K562 (cell line): ENCODE results near the gene IL1RL1. TPM values are rescaled to one million over a fixed set of nuclear protein-coding genes. Genes with fewer than 3 reads are reported as not detected.

Source experiments
- HDAC1 ChIP-seq, 2 experiments: fragments of 450-650 bp; IDR thresholded peaks; 2 replicates each; pipeline ENCODE4 v1.6.1; 2016 to 2017; ENCODE audit warnings: inconsistent platforms in 1 of 2, mild to moderate bottlenecking in 1 of 2, moderate library complexity in 1 of 2
- MCM3 ChIP-seq: fragments of 450-650 bp; IDR thresholded peaks from 2 replicates; pipeline ENCODE4 v1.6.1; 2016
- RFX1 ChIP-seq: fragments of 450-650 bp; IDR thresholded peaks from 2 replicates; pipeline ENCODE4 v1.6.1; 2016; ENCODE audit warnings: mild to moderate bottlenecking, moderate library complexity
- SAFB ChIP-seq: fragments of 200-400 bp; formaldehyde crosslinking; IDR thresholded peaks from 2 replicates; pipeline ENCODE4 v1.6.1; 2017; ENCODE audit warnings: low read depth, low read length, borderline replicate concordance
- ZBTB8A ChIP-seq: fragments of 450-650 bp; IDR thresholded peaks from 2 replicates; pipeline ENCODE4 v1.6.1; 2018; ENCODE audit warnings: mild to moderate bottlenecking, moderate library complexity; ENCODE audit not compliant: partially characterized antibody
- polyA plus RNA-seq, 8 experiments: library from polyadenylated mRNA; depleted of rRNA in 4 of 8; stranded (reverse) in 5 of 8; unstranded in 3 of 8; fragments of >200 nt; fragmentation: Nextera tagmentation in 2 of 8; fragmentation: Illumina TruSeq in 1 of 8; extraction: Ambion mirVana in 2 of 8; extraction: Trizol in 1 of 8; gene quantifications; 2 replicates each; pipeline versions ENCODE4 v1.2.1 to v1.2.3, GENCODE V29; 2011 to 2014; ENCODE audit warnings: inconsistent platforms in 1 of 8, missing spikeins in 1 of 8
- total RNA-seq, 7 experiments: library from RNA; depleted of rRNA in 6 of 7; stranded (reverse); fragments of >200 nt in 6 of 7; fragmentation: Illumina TruSeq in 2 of 7; extraction: Trizol in 2 of 7; gene quantifications; 2 replicates each; pipeline versions ENCODE4 v1.2.1 to v1.2.3, GENCODE V29; 2011 to 2021; ENCODE audit warnings: low replicate concordance in 1 of 7
- TF ChIP-seq, protein P1 (sequence below): fragments of 250-450 bp; sonication (Bioruptor Pico); IDR thresholded peaks from 2 replicates; pipeline ENCODE4 v1.5.0; 2022; ENCODE audit warnings: mild to moderate bottlenecking
- TF ChIP-seq, protein P2 (sequence below): fragments of 250-450 bp; sonication (Bioruptor Pico); IDR thresholded peaks from 2 replicates; pipeline ENCODE4 v1.5.0; 2021; ENCODE audit warnings: mild to moderate bottlenecking, moderate library complexity
- TF ChIP-seq, protein P3 (sequence below): IDR thresholded peaks from 3 replicates; pipeline ENCODE4 v1.6.1; 2011; ENCODE audit warnings: borderline replicate concordance, mild to moderate bottlenecking, moderate library complexity; ENCODE audit not compliant: insufficient read length; ENCODE audit errors: extremely low read depth
- TF ChIP-seq, protein P4 (sequence below), 2 experiments: fragments of 450-650 bp in 1 of 2; IDR thresholded peaks; 2 replicates each; pipeline ENCODE4 v1.6.1; 2011 to 2017; ENCODE audit warnings: low read depth in 2 of 2, antibody characterized with exemption in 1 of 2, borderline replicate concordance in 1 of 2, low read length in 1 of 2, mild to moderate bottlenecking in 1 of 2, mixed read lengths in 1 of 2; ENCODE audit not compliant: control insufficient read depth in 1 of 2
- TF ChIP-seq, protein P5 (sequence below): sonication (generic); formaldehyde crosslinking; IDR thresholded peaks from 2 replicates; pipeline ENCODE4 v1.4.0; 2020; ENCODE audit warnings: mild to moderate bottlenecking, missing genetic modification reagents

IL1RL1 gene
- total and polyA plus RNA-seq, 9 of the 15 experiments (the other 6 are each of a cell fraction or from before 2014, with no cell fraction given): 0.06 to 3.3 (median 0.59) TPM

DNA sequence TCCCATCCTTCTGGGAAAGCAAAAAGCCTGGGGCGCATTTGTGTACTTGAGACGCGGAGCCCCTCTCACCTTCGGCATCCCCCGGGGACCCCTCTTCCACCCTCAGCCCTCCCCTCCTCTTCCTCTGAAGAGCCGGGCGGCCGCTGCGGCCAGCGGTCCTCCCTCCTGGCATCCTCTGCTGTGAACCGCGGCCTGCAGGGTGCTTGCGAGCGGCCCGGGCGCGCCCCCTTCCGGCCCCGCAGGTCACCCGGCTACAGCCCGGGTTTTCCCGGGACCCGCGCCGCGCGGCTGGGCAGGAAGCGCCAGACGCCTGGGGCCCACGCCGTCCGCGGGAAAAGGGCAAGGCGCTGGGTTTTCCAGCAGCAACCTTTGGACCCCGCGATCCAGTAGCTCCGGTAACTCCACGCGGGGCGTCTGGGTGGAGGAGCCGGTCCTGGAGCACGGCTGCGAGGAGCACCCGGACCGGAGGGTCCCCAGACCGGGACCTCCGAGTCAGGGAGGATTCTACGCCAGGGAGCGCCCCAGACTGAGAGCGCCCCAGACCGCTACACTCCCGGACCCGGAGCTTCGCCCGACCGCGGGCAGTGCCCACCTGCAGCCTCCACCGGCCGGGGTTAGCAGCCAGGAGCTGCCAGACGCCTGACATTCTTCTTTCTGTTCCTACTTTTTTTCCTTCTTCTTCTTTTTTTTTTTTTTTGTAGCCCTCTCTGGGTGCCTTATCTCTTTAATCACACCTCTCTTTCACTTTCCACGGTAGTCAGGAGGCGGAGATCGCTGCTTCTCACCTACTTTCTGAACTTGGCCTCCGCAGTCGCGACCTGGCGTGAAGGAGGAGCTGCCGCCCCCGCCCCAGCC lies 44.4 kb downstream of the IL1RL1 start, which contains the start of gene IL18R1 (continued):
- TF ChIP-seq, protein P1, sequence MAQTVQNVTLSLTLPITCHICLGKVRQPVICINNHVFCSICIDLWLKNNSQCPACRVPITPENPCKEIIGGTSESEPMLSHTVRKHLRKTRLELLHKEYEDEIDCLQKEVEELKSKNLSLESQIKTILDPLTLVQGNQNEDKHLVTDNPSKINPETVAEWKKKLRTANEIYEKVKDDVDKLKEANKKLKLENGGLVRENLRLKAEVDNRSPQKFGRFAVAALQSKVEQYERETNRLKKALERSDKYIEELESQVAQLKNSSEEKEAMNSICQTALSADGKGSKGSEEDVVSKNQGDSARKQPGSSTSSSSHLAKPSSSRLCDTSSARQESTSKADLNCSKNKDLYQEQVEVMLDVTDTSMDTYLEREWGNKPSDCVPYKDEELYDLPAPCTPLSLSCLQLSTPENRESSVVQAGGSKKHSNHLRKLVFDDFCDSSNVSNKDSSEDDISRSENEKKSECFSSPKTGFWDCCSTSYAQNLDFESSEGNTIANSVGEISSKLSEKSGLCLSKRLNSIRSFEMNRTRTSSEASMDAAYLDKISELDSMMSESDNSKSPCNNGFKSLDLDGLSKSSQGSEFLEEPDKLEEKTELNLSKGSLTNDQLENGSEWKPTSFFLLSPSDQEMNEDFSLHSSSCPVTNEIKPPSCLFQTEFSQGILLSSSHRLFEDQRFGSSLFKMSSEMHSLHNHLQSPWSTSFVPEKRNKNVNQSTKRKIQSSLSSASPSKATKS (CRISPR knock-in tag): no peak
- TF ChIP-seq ZBTB8A (no peak), SAFB (no peak), HDAC1 (IDR thresholded peaks at IDR 0.05) (no peak), MCM3 (no peak), RFX1 (no peak)
- TF ChIP-seq, protein P2, sequence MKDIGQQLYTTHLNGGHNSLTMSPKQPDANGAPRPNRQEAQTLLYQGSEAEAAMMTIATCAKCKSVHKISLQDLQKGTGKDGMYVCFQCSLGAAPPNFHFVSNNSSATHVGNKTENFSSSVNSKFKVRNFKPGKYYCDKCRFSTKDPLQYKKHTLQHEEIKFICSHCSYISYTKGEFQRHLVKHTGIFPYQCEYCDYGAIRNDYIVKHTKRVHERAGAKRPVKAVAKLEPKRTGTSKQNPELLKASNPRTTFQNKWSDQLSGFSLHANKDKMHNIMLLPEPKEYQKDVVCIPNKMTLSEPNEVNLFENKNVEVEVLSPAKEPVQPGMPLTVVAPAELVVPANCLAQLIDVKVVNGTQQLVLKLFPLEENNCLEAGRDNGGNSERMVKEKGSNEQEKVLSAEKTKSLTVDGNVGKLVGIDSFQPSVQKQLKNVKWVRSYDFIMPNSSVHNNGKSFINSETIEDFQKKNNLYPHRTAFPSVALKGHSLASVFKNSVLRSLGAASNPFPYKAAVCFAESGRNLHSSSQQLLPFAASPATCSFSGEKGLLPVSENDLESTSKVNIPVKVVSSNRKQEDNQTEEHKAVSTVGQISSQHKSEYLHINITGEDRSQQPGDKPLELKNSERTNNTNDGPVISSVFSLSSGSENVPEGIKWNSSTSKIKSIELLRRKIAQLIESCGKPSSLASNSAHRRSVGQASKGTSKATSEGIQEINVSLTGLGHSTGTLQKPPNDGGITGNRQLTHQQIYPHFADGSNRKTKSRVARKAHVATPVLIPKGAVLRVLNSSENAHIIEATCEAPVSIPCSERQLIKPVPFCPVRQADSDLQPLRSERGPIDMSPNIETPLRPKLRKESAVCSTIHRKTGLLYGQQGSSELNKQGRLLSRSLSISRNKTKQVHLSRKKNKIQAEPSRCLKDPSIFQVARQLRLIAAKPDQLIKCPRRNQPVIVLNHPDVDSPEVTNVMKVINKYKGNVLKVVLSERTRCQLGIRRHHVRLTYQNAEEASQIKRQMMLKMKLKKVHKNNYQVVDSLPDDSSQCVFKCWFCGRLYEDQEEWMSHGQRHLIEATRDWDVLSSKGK: no peak
- TF ChIP-seq, protein P3, sequence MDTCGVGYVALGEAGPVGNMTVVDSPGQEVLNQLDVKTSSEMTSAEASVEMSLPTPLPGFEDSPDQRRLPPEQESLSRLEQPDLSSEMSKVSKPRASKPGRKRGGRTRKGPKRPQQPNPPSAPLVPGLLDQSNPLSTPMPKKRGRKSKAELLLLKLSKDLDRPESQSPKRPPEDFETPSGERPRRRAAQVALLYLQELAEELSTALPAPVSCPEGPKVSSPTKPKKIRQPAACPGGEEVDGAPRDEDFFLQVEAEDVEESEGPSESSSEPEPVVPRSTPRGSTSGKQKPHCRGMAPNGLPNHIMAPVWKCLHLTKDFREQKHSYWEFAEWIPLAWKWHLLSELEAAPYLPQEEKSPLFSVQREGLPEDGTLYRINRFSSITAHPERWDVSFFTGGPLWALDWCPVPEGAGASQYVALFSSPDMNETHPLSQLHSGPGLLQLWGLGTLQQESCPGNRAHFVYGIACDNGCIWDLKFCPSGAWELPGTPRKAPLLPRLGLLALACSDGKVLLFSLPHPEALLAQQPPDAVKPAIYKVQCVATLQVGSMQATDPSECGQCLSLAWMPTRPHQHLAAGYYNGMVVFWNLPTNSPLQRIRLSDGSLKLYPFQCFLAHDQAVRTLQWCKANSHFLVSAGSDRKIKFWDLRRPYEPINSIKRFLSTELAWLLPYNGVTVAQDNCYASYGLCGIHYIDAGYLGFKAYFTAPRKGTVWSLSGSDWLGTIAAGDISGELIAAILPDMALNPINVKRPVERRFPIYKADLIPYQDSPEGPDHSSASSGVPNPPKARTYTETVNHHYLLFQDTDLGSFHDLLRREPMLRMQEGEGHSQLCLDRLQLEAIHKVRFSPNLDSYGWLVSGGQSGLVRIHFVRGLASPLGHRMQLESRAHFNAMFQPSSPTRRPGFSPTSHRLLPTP: no peak
- TF ChIP-seq, protein P4, sequence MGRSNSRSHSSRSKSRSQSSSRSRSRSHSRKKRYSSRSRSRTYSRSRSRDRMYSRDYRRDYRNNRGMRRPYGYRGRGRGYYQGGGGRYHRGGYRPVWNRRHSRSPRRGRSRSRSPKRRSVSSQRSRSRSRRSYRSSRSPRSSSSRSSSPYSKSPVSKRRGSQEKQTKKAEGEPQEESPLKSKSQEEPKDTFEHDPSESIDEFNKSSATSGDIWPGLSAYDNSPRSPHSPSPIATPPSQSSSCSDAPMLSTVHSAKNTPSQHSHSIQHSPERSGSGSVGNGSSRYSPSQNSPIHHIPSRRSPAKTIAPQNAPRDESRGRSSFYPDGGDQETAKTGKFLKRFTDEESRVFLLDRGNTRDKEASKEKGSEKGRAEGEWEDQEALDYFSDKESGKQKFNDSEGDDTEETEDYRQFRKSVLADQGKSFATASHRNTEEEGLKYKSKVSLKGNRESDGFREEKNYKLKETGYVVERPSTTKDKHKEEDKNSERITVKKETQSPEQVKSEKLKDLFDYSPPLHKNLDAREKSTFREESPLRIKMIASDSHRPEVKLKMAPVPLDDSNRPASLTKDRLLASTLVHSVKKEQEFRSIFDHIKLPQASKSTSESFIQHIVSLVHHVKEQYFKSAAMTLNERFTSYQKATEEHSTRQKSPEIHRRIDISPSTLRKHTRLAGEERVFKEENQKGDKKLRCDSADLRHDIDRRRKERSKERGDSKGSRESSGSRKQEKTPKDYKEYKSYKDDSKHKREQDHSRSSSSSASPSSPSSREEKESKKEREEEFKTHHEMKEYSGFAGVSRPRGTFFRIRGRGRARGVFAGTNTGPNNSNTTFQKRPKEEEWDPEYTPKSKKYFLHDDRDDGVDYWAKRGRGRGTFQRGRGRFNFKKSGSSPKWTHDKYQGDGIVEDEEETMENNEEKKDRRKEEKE (IDR thresholded peaks at IDR 0.05; ENCODE audit: borderline replicate concordance in 1 of 2, control insufficient read depth in 1 of 2, low read depth in 2 of 2, low read length in 1 of 2): no peak
- TF ChIP-seq, protein P5, sequence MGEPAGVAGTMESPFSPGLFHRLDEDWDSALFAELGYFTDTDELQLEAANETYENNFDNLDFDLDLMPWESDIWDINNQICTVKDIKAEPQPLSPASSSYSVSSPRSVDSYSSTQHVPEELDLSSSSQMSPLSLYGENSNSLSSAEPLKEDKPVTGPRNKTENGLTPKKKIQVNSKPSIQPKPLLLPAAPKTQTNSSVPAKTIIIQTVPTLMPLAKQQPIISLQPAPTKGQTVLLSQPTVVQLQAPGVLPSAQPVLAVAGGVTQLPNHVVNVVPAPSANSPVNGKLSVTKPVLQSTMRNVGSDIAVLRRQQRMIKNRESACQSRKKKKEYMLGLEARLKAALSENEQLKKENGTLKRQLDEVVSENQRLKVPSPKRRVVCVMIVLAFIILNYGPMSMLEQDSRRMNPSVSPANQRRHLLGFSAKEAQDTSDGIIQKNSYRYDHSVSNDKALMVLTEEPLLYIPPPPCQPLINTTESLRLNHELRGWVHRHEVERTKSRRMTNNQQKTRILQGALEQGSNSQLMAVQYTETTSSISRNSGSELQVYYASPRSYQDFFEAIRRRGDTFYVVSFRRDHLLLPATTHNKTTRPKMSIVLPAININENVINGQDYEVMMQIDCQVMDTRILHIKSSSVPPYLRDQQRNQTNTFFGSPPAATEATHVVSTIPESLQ (CRISPR knock-in tag): no peak
